Measurements from ENCODE around the gene ARIH1. TPM values are rescaled to one million over a fixed set of nuclear protein-coding genes. Genes with fewer than 3 reads are reported as not detected.
"Not testable (repeated sequence)": the region's sequence is repeated elsewhere in the genome, so short reads cannot be mapped to it uniquely, and the experiment has no call there.

ARIH1 gene
- total and polyA plus RNA-seq, 10 of the 15 experiments (the other 5 are each of a cell fraction or from before 2014, with no cell fraction given), result 14.7 to 99.5 (median 26.5) TPM

GRCh38 chr15:72614810-72615532 lies 140.8 kb downstream of the ARIH1 start:
- no peak for FAIRE-seq

GRCh38 chr15:72615533-72616233 lies 141.6 kb downstream of the ARIH1 start:
- H3K9me3 ChIP-seq (replicated peaks; ENCODE audit: control insufficient read depth, insufficient read depth, low read length); H3K9ac ChIP-seq (ENCODE audit: control insufficient read depth, insufficient read depth, low read length); SMC1A ChIA-PET (ENCODE audit: uncharacterized antibody, unreplicated experiment); H3K27me3 ChIP-seq (replicated peaks in 1 of 2; ENCODE audit: control insufficient read depth in 2 of 2, insufficient read depth in 2 of 2, low read length in 1 of 2); H3K36me3 ChIP-seq (ENCODE audit: control insufficient read depth in 2 of 2, insufficient read depth in 2 of 2, low read length in 1 of 2); RAD21 ChIA-PET (ENCODE audit: unreplicated experiment); H3K4me2 ChIP-seq (ENCODE audit: control insufficient read depth, insufficient read depth); H3K27ac ChIP-seq (ENCODE audit: control insufficient read depth, insufficient read depth); BruUV-seq (replicated peaks); H2AFZ ChIP-seq (ENCODE audit: control insufficient read depth, low read depth, low read length); FAIRE-seq; DNase-seq (ENCODE audit: low read depth, low spot score); H4K20me1 ChIP-seq (ENCODE audit: control insufficient read depth, insufficient read depth); intact Hi-C loops (cut with micrococcal nuclease; ENCODE audit: unreplicated experiment); POLR2A ChIA-PET; CTCF ChIA-PET; in situ Hi-C loops (cut with MboI); H3K4me3 ChIP-seq; H3K79me2 ChIP-seq (ENCODE audit: control insufficient read depth, insufficient read depth, low read length); ATAC-seq; H3K4me1 ChIP-seq (ENCODE audit: control insufficient read depth, insufficient read depth, low read length): not testable (repeated sequence)
- TF ChIP-seq BHLHE40 (IDR thresholded peaks at IDR 0.05; ENCODE audit: borderline replicate concordance in 1 of 2, low read depth in 2 of 2, low read length in 1 of 2), result peak in 1 of 2 experiments; percentile 45; a peak in 2 of 4 replicates
- WGBS (ENCODE audit: insufficient coverage, insufficient replicate concordance, low lambda C conversion rate, missing lambda C conversion rate), result 34% methylated on average over 6 of the region's 7 CpGs

More at GRCh38 chr15:72614810-72615532, 140.8 kb downstream of the ARIH1 start:
- Histone ChIP-seq H3K27me3 (replicated peaks in 1 of 2; ENCODE audit: control insufficient read depth in 2 of 2, insufficient read depth in 2 of 2, low read length in 1 of 2) (no peaks in the 10 kb centered on the region), H3K36me3 (ENCODE audit: control insufficient read depth in 2 of 2, insufficient read depth in 2 of 2, low read length in 1 of 2) (no peaks in the 10 kb centered on the region), H2AFZ (ENCODE audit: control insufficient read depth, low read depth, low read length) (no peak overlapping the region), H3K4me1 (ENCODE audit: control insufficient read depth, insufficient read depth, low read length) (no peaks in the 10 kb centered on the region), H4K20me1 (ENCODE audit: control insufficient read depth, insufficient read depth) (no peaks in the 10 kb centered on the region), H3K4me3 (no peak overlapping the region), H3K4me2 (ENCODE audit: control insufficient read depth, insufficient read depth) (no peak overlapping the region), H3K9ac (ENCODE audit: control insufficient read depth, insufficient read depth, low read length) (no peak overlapping the region), H3K79me2 (ENCODE audit: control insufficient read depth, insufficient read depth, low read length) (no peaks in the 10 kb centered on the region), H3K27ac (ENCODE audit: control insufficient read depth, insufficient read depth) (no peak overlapping the region), H3K9me3 (replicated peaks; ENCODE audit: control insufficient read depth, insufficient read depth, low read length) (no peaks in the 10 kb centered on the region)
- TF ChIP-seq POLR2AphosphoS5 (IDR thresholded peaks at IDR 0.05; ENCODE audit: low read length), result no peak
- no peak for TF ChIP-seq NRF1 (conservative IDR thresholded peaks at IDR 0.05; ENCODE audit: low read depth, low read length)
- ChIA-PET RAD21 (ENCODE audit: unreplicated experiment) (no interaction called here), POLR2A (no interaction called here), SMC1A (ENCODE audit: uncharacterized antibody, unreplicated experiment) (no interaction called here), CTCF (no interaction called here)
- BruUV-seq (replicated peaks), result no TSS peak
- intact Hi-C loops (cut with micrococcal nuclease; ENCODE audit: unreplicated experiment), result no loop called here
- in situ Hi-C loops (cut with MboI), result no loop called here
- DNase-seq (ENCODE audit: low read depth, low spot score) (no peak), ATAC-seq (no peak)
- WGBS (ENCODE audit: insufficient coverage, insufficient replicate concordance, low lambda C conversion rate, missing lambda C conversion rate), result 44% methylated on average over 3 of the region's 3 CpGs

Data from GM12878 (cell line).